C1 segment of cervical spinal cord (tissue), 14 donors: ENCODE data around the gene CSNK2A2.

Source experiments
- DNase-seq, 14 donors: peaks; one replicate each; lab custom pipeline; 2025; lab: John Stamatoyannopoulos, UW

CSNK2A2 gene

DNA sequence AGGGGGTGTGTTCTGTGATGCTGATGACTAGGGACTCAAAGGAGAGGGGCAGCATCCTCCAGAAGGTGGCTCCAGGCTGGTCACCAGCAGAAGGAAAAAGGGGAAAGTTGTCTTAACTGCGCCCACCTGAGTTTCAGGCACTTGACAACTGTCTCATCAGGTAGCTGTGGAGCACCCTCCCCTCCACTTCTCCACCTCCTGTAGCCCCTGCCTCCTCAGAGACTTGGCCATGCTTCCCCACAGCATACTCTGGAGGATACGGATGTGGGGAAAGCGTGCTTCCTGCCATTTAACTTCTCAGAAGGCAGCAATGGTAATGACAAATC is 86.6 kb downstream of the CSNK2A2 start:
- no peak for DNase-seq

GRCh38 chr16:58110571-58111301 is 87.2 kb downstream of the CSNK2A2 start:
- no peak for DNase-seq

DNA sequence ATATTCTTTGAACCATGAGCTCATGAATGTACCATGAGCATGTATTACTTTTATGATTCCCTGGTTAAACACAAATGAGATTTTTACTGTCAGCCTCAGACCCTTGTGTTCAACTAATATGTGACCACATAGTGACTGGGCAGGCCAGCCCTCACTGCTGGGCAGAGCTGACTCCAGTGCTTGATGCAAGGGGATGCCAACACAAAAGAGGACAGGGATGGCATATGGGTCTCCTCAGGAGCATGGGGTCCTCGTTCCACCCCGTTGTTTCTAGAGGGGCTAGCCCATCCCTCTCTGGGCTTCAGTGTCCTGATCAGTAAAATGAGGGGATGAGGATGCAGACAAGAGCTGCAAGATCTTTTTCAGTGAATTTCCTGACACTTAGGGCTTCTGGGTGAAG is 88.0 kb downstream of the CSNK2A2 start:
- no peak for DNase-seq

- no peak for DNase-seq
Observed at GRCh38 chr16:58109330-58109729, 88.6 kb downstream of the CSNK2A2 start.
